Esophagus squamous epithelium (tissue), 5 donors: ENCODE results near the gene NAA30. TPM values are rescaled to one million over a fixed set of nuclear protein-coding genes. Genes with fewer than 3 reads are reported as not detected.

ENCODE experiments used
- DNase-seq: peaks from one replicate; lab custom pipeline; 2025; lab: John Stamatoyannopoulos, UW
- H3K27ac ChIP-seq, 4 donors: fragments of 200-600 bp; sonication (generic); one replicate each; pipeline ENCODE4 v1.5.1; 2016 to 2019; ENCODE audit warnings: mild to moderate bottlenecking in 1 of 4
- H3K27me3 ChIP-seq, 4 donors: fragments of 200-600 bp; sonication (generic); 1 replicate in 3 of 4; 2 replicates in 1 of 4; pipeline versions ENCODE4 v1.5.1 to v1.6.0; 2017 to 2021; ENCODE audit warnings: antibody characterized with exemption in 1 of 4
- H3K36me3 ChIP-seq, 3 donors: fragments of 200-600 bp; sonication (generic); one replicate each; pipeline ENCODE4 v1.5.1; 2016 to 2019
- H3K4me1 ChIP-seq, 3 donors: fragments of 200-600 bp; sonication (generic); one replicate each; pipeline ENCODE4 v1.5.1; 2017 to 2019
- H3K4me3 ChIP-seq, 4 donors: fragments of 200-600 bp; sonication (generic); 1 replicate in 3 of 4; 2 replicates in 1 of 4; pipeline ENCODE4 v1.5.1; 2016 to 2019; ENCODE audit warnings: mild to moderate bottlenecking in 2 of 4, moderate library complexity in 1 of 4
- H3K9me3 ChIP-seq, 3 donors: fragments of 200-600 bp; sonication (generic); one replicate each; pipeline ENCODE4 v1.5.1; 2016 to 2019
- CTCF ChIP-seq, 6 experiments: fragments of 450-650 bp in 4 of 6; fragments of 200-600 bp in 2 of 6; sonication (generic) in 2 of 6; IDR thresholded peaks; one replicate each; pipeline ENCODE4 v1.5.1; 2016 to 2019; ENCODE audit warnings: antibody characterized with exemption in 6 of 6, mild to moderate bottlenecking in 4 of 6, moderate library complexity in 4 of 6
- POLR2A ChIP-seq, 4 donors: fragments of 450-650 bp; IDR thresholded peaks; one replicate each; pipeline ENCODE4 v1.6.1; 2017; ENCODE audit warnings: antibody characterized with exemption in 4 of 4, mild to moderate bottlenecking in 4 of 4, moderate library complexity in 3 of 4
- WGBS, 2 donors: methylation state at CpG; one replicate each; pipeline ENCODE4 v1.1.5; 2018; 5-methylcytosine and 5-hydroxymethylcytosine counted together
- intact Hi-C: fragments of 100-400 bp; cut with DNase I; formaldehyde crosslinking; loops from one replicate; pipeline ENCODE4 v1.15.0; 2022
- total RNA-seq, 4 donors: library from RNA; depleted of rRNA; stranded (reverse); fragments of >200 nt; gene quantifications; one replicate each; pipeline ENCODE4 v1.1.0, GENCODE V29; 2016
- donor health status: DM: yes; HTN: yes; CAD: no.

The NAA30 gene
- total RNA-seq, 4 donors from 2014 or later, result 7.8 to 13.9 (median 12.8) TPM

GRCh38 chr14:57418999-57419398, 28.6 kb downstream of the NAA30 start:
- no peak overlapping the region for H3K27ac ChIP-seq
- WGBS, 2 donors, result 87 to 93% methylated on average over 4 of the region's 4 CpGs
- intact Hi-C loops, result no loop called here
- TF ChIP-seq CTCF (IDR thresholded peaks at IDR 0.05) (no peak), POLR2A (IDR thresholded peaks at IDR 0.05) (no peak)
- no peaks in the 10 kb centered on the region for H3K4me1 ChIP-seq
- no peak for DNase-seq
- H3K4me3 ChIP-seq, result no peak overlapping the region
- H3K27me3 ChIP-seq, result no peaks in the 10 kb centered on the region
- no peaks in the 10 kb centered on the region for H3K9me3 ChIP-seq
- no peaks in the 10 kb centered on the region for H3K36me3 ChIP-seq

- no peaks in the 10 kb centered on the region for H3K27me3 ChIP-seq
- no peaks in the 10 kb centered on the region for H3K9me3 ChIP-seq
- H3K4me3 ChIP-seq, result no peak overlapping the region
- H3K4me1 ChIP-seq, result no peaks in the 10 kb centered on the region
- 70 to 77% methylated on average over 4 of the region's 4 CpGs for WGBS, 2 donors
- H3K36me3 ChIP-seq, result no peaks in the 10 kb centered on the region
- DNase-seq, result no peak
- intact Hi-C loops, result no loop called here
- no peak for TF ChIP-seq POLR2A (IDR thresholded peaks at IDR 0.05)
- no peak for TF ChIP-seq CTCF (IDR thresholded peaks at IDR 0.05)
- no peak overlapping the region for H3K27ac ChIP-seq
Measured at GRCh38 chr14:57420033-57420432, 29.6 kb downstream of the NAA30 start.

GRCh38 chr14:57420986-57421385, 30.6 kb downstream of the NAA30 start:
- DNase-seq, result no peak
- no peaks in the 10 kb centered on the region for H3K27me3 ChIP-seq
- no peaks in the 10 kb centered on the region for H3K36me3 ChIP-seq
- intact Hi-C loops, result no loop called here
- no peak overlapping the region for H3K4me3 ChIP-seq
- no peak for TF ChIP-seq POLR2A (IDR thresholded peaks at IDR 0.05)
- TF ChIP-seq CTCF (IDR thresholded peaks at IDR 0.05), result no peak
- no peaks in the 10 kb centered on the region for H3K9me3 ChIP-seq
- no peaks in the 10 kb centered on the region for H3K4me1 ChIP-seq
- 86 to 89% methylated on average over 3 of the region's 3 CpGs for WGBS, 2 donors
- H3K27ac ChIP-seq, result no peak overlapping the region

- Histone ChIP-seq H3K27ac (no peak overlapping the region), H3K4me1 (no peaks in the 10 kb centered on the region), H3K4me3 (no peak overlapping the region), H3K27me3 (no peaks in the 10 kb centered on the region), H3K9me3 (no peaks in the 10 kb centered on the region), H3K36me3 (no peaks in the 10 kb centered on the region)
- intact Hi-C loops, result no loop called here
- TF ChIP-seq POLR2A (IDR thresholded peaks at IDR 0.05), result no peak
- no peak for TF ChIP-seq CTCF (IDR thresholded peaks at IDR 0.05)
- no peak for DNase-seq
Measured at GRCh38 chr14:57435923-57436322, 45.5 kb downstream of the NAA30 start.

GRCh38 chr14:57461777-57462320, 71.5 kb downstream of the NAA30 start:
- no peak for DNase-seq
- Histone ChIP-seq H3K4me1 (no peaks in the 10 kb centered on the region), H3K27me3 (no peaks in the 10 kb centered on the region), H3K27ac (no peak overlapping the region), H3K9me3 (no peaks in the 10 kb centered on the region), H3K36me3 (no peaks in the 10 kb centered on the region), H3K4me3 (no peak overlapping the region)
- intact Hi-C loops, result no loop called here
- WGBS, 2 donors, result 61 to 62% methylated on average over 5 of the region's 5 CpGs
- TF ChIP-seq CTCF (IDR thresholded peaks at IDR 0.05) (no peak), POLR2A (IDR thresholded peaks at IDR 0.05) (no peak)
